Right lung (tissue), 5 donors: ENCODE results near the gene GTF3C5. TPM values are rescaled to one million over a fixed set of nuclear protein-coding genes. Genes with fewer than 3 reads are reported as not detected.
"Not testable (repeated sequence)": the region's sequence is repeated elsewhere in the genome, so short reads cannot be mapped to it uniquely, and the experiment has no call there.

ENCODE experiments used
- DNase-seq, 2 donors: peaks; one replicate each; pipeline ENCODE4 v3.0.0-alpha.2; 2013
- polyA plus RNA-seq, 5 donors: library from polyadenylated mRNA; unstranded; fragments of 120-200 nt; gene quantifications; one replicate each; pipeline versions ENCODE4 v1.2.1 to v1.2.3, GENCODE V29; 2013; ENCODE audit warnings: inconsistent platforms in 1 of 5, low replicate concordance in 1 of 5; ENCODE audit not compliant: insufficient read length in 5 of 5, insufficient read depth in 1 of 5

GTF3C5 gene
- polyA plus RNA-seq, 5 donors: 59.8 to 69.5 (median 66.5) TPM

- DNase-seq: no peak
Measured at GRCh38 chr9:133088146-133088750, 57.5 kb downstream of the GTF3C5 start.

GRCh38 chr9:133088756-133089155, 58.0 kb downstream of the GTF3C5 start:
- DNase-seq: no peak

GRCh38 chr9:133089271-133089671, 58.5 kb downstream of the GTF3C5 start:
- no peak for DNase-seq

- DNase-seq: no peak
Measured at GRCh38 chr9:133090187-133090586, 59.4 kb downstream of the GTF3C5 start.

GRCh38 chr9:133090752-133091385, 60.1 kb downstream of the GTF3C5 start:
- DNase-seq: no peak

- DNase-seq: not testable (repeated sequence)
Measured at GRCh38 chr9:133094351-133094750, 63.6 kb downstream of the GTF3C5 start.

GRCh38 chr9:133094842-133095393, 64.1 kb downstream of the GTF3C5 start:
- DNase-seq: no peak

GRCh38 chr9:133098104-133098754, 67.4 kb downstream of the GTF3C5 start:
- no peak for DNase-seq

GRCh38 chr9:133098871-133099270, 68.1 kb downstream of the GTF3C5 start:
- no peak for DNase-seq

- DNase-seq: no peak
Measured at GRCh38 chr9:133099726-133100505, 69.1 kb downstream of the GTF3C5 start.

GRCh38 chr9:133100506-133101355, 69.9 kb downstream of the GTF3C5 start:
- no peak for DNase-seq

GRCh38 chr9:133101356-133102189, 70.8 kb downstream of the GTF3C5 start:
- no peak for DNase-seq

- DNase-seq: no peak
Measured at GRCh38 chr9:133102190-133103021, 71.6 kb downstream of the GTF3C5 start.

GRCh38 chr9:133103183-133103986, 72.6 kb downstream of the GTF3C5 start:
- peak in 1 of 2 donors; percentile 25 for DNase-seq

GRCh38 chr9:133103987-133104505, 73.2 kb downstream of the GTF3C5 start:
- no peak for DNase-seq

- no peak for DNase-seq
Measured at GRCh38 chr9:133104718-133105460, 74.1 kb downstream of the GTF3C5 start.

- DNase-seq: no peak
Measured at GRCh38 chr9:133105461-133105770, 74.6 kb downstream of the GTF3C5 start.
